ENCODE measurements around the gene C1orf216. TPM values are rescaled to one million over a fixed set of nuclear protein-coding genes. Genes with fewer than 3 reads are reported as not detected.
"Not testable (repeated sequence)": the region's sequence is repeated elsewhere in the genome, so short reads cannot be mapped to it uniquely, and the experiment has no call there.

Gene C1orf216
- total RNA-seq, 4 donors from 2014 or later, result 10.1 to 16.7 (median 11.3) TPM

DNA sequence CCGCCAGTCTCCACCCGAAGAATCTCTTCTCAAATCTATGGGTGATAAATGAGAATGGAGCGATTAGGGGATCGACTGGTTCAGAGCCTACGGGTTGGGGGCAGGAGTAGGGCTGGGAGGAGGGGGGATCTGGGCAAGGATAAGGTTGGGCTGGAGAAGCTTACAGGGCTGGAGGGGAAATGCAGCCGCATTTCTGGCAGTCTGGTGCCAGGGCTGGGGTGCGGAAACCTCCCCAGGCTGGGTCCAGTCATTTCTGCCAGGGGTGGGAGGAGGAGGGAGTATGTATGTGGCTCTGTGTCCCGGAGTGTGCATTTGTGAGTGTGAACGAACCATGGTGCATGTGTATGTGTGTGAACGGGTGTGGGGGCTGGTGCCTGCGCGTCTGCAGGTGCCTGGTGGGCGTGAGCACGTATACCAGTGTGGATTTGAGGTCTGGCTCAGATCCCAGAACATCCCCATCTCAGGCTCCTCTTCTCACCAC is 10.2 kb downstream of the C1orf216 start:
- H3K9me3 ChIP-seq, result no peaks in the 10 kb centered on the region
- H3K4me1 ChIP-seq, result no peaks in the 10 kb centered on the region
- in situ Hi-C loops (cut with MboI; ENCODE audit: low sequenced_read_pairs in 4 of 4), result no loop called here
- ATAC-seq, result no peak
- peaks cover 32 to 42% (median 35%) of the 10 kb centered on the region in 3 donors for H3K27me3 ChIP-seq
- TF ChIP-seq POLR2A (IDR thresholded peaks at IDR 0.05), result no peak
- peak overlapping the region; percentile 44 to 51 (median 46) for H3K4me3 ChIP-seq
- intact Hi-C loops (cut with DNase I; ENCODE audit: low total_unique reads), result no loop called here
- no peak overlapping the region for H3K27ac ChIP-seq
- DNase-seq, result no peak
- H3K36me3 ChIP-seq, result no peaks in the 10 kb centered on the region

DNA sequence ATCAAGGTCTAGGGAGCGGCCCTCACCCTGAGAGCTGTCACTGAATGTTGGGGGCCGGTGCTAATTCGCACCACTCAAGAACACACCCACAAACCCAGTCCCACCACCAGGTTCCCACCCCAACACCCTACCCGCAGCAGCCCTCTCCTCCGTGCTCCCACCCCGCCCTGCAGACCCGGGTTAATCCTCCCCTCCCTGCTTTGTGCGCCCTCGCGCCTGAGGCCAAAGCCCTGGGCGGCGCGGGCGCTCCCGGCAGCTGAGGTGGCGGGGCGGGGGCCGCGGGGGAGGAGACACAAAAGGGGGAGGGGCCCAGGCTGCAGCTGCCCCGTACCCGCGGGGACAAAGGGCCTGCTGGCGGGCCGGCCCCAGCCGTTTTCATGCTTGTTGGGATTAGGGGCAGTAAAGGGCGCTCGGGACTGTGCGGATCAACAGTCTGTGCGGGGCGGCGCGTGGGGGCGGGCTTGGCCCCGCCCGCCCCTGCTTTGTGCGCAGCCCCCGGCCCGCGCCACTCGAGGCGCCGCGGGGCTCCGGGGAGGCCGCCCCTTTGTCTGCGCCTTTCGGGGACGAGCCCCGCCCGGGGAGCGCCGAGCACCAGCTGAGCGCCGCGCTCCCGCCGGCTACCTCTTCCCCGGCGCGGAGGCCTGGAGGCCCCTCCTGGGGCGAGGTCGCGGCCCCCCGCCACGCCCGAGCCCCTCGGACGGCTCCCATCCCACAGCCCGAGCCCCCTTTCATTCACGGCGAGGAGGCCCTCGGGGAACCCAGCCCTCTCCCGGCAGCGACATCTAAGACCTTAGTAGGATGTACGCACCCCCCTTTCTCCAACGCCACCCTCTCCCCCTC is 10.9 kb downstream of the C1orf216 start:
- Histone ChIP-seq H3K27me3 (peaks cover 39 to 48% (median 40%) of the 10 kb centered on the region in 3 donors), H3K4me3 (peak overlapping the region; percentile 44 to 51 (median 46)), H3K9me3 (no peaks in the 10 kb centered on the region), H3K36me3 (no peaks in the 10 kb centered on the region), H3K4me1 (no peaks in the 10 kb centered on the region), H3K27ac (no peak overlapping the region)
- TF ChIP-seq, protein P1, sequence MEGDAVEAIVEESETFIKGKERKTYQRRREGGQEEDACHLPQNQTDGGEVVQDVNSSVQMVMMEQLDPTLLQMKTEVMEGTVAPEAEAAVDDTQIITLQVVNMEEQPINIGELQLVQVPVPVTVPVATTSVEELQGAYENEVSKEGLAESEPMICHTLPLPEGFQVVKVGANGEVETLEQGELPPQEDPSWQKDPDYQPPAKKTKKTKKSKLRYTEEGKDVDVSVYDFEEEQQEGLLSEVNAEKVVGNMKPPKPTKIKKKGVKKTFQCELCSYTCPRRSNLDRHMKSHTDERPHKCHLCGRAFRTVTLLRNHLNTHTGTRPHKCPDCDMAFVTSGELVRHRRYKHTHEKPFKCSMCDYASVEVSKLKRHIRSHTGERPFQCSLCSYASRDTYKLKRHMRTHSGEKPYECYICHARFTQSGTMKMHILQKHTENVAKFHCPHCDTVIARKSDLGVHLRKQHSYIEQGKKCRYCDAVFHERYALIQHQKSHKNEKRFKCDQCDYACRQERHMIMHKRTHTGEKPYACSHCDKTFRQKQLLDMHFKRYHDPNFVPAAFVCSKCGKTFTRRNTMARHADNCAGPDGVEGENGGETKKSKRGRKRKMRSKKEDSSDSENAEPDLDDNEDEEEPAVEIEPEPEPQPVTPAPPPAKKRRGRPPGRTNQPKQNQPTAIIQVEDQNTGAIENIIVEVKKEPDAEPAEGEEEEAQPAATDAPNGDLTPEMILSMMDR (IDR thresholded peaks at IDR 0.05 in 4 of 5, conservative IDR thresholded peaks at IDR 0.05 in 1 of 5), result no peak
- TF ChIP-seq POLR2A (IDR thresholded peaks at IDR 0.05), result no peak
- in situ Hi-C loops (cut with MboI; ENCODE audit: low sequenced_read_pairs in 4 of 4) (no loop called here), intact Hi-C loops (cut with DNase I; ENCODE audit: low total_unique reads) (no loop called here)
- DNase-seq (no peak), ATAC-seq (no peak)

DNA sequence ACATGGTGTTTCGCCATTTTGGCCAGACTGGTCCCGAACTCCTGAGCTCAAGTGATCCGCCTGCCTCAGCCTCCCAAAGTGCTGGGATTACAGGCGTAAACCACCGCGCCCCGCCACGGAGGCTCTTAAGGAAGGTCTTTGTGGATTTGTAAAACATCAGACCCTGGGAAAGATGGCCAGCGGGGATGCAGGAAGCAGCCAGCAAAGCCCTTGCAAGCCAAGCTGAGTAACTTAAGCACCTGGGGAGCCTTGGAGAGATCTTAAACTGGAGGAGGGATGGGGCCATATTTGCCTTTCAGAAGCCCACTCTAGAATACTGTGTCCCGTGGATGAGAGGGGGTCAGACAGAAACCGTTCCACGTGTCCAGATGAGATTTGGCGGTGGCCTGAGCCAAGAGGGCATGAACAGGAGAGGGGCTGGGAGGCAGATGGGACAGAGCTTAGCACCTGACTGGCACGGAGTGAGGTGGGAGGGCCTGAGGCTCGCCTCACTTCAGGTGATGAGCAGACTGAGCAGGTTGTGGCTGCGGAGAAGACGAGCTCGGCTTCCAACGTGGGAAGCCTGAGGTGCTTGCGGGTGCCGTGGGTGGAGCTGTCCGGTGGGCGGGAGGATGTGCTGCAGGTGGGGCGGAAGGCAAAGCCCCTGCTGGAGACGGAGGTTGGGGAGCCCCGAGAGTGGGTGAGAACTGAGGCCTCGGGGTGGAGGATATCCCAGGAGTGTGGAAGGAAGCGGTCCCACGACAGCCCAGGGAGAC is 11.7 kb downstream of the C1orf216 start:
- H3K27me3 ChIP-seq, result peaks cover 42 to 56% (median 46%) of the 10 kb centered on the region in 3 donors
- ATAC-seq (no peak), DNase-seq (no peak)
- no peaks in the 10 kb centered on the region for H3K9me3 ChIP-seq
- no peaks in the 10 kb centered on the region for H3K4me1 ChIP-seq
- in situ Hi-C loops (cut with MboI; ENCODE audit: low sequenced_read_pairs in 4 of 4) (no loop called here), intact Hi-C loops (cut with DNase I; ENCODE audit: low total_unique reads) (no loop called here)
- TF ChIP-seq, protein P1 (IDR thresholded peaks at IDR 0.05 in 4 of 5, conservative IDR thresholded peaks at IDR 0.05 in 1 of 5), result no peak
- TF ChIP-seq POLR2A (IDR thresholded peaks at IDR 0.05), result no peak
- H3K36me3 ChIP-seq, result no peaks in the 10 kb centered on the region
- H3K27ac ChIP-seq, result no peak overlapping the region
- peak overlapping the region in 1 of 4 donors; percentile 45 for H3K4me3 ChIP-seq

DNA sequence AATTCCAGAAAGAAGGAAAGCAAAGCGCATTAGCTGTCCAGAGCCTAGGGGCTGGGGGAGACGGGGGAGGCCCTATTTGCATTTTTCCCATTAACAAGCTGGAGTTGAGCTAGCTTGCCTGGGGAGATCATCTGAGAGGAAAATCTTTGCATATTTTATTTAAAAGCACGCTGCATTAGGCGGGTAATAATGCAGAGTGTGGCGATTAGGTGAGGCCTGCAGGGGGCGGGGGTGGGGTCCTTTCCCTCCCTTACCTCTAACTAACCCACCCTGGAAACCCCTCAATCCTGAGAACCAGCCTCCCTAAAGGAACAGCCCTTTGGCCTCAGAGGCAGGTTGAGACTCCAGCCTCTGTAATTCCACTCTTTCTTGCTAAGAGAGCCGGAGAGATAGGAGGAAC is 16.2 kb downstream of the C1orf216 start:
- TF ChIP-seq POLR2A (IDR thresholded peaks at IDR 0.05), result no peak
- TF ChIP-seq, protein P1 (IDR thresholded peaks at IDR 0.05 in 4 of 5, conservative IDR thresholded peaks at IDR 0.05 in 1 of 5), result no peak
- H3K36me3 ChIP-seq, result no peaks in the 10 kb centered on the region
- no peaks in the 10 kb centered on the region for H3K4me1 ChIP-seq
- intact Hi-C loops (cut with DNase I; ENCODE audit: low total_unique reads) (no loop called here), in situ Hi-C loops (cut with MboI; ENCODE audit: low sequenced_read_pairs in 4 of 4) (no loop called here)
- H3K27ac ChIP-seq, result no peak overlapping the region
- no peaks in the 10 kb centered on the region for H3K9me3 ChIP-seq
- ATAC-seq (no peak), DNase-seq (no peak)
- H3K27me3 ChIP-seq, result peaks cover 64 to 81% (median 70%) of the 10 kb centered on the region in 3 donors
- no peak overlapping the region for H3K4me3 ChIP-seq

DNA sequence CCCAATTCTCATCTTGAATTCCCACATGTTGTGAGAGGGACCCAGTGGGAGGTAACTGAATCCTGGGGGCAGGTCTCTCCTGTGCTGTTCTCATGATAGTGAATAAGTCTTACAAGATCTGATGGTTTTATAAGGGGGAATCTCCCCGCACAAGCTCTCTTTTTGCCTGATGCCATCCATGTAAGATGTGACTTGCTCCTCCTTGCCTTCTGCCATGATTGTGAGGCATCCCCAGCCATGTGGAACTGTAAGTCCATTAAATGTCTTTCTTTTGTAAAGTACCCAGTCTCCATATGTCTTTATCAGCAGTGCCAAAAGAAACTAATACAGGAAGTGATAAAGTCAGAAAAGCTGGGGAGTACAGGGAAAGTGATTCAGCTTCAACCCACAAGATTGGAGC is 19.5 kb downstream of the C1orf216 start:
- intact Hi-C loops (cut with DNase I; ENCODE audit: low total_unique reads); ATAC-seq: not testable (repeated sequence)
- H3K27me3 ChIP-seq, result peaks cover 56 to 60% (median 59%) of the 10 kb centered on the region in 3 donors

More for the DNA sequence above, 19.5 kb downstream of the C1orf216 start:
- H3K36me3 ChIP-seq; H3K27ac ChIP-seq; H3K4me3 ChIP-seq; in situ Hi-C loops (cut with MboI; ENCODE audit: low sequenced_read_pairs in 4 of 4); DNase-seq; H3K4me1 ChIP-seq; H3K9me3 ChIP-seq: not testable (repeated sequence)

Data from gastrocnemius medialis (tissue), 4 donors.